ENCODE measurements around the gene GSC2. TPM values are rescaled to one million over a fixed set of nuclear protein-coding genes. Genes with fewer than 3 reads are reported as not detected.

GSC2 gene
- total RNA-seq, 4 donors from 2014 or later, result not detected

- TF ChIP-seq CTCF (IDR thresholded peaks at IDR 0.05; ENCODE audit: low read depth), result no peak
Measured at GRCh38 chr22:19122752-19123492, 27.2 kb downstream of the GSC2 start.

DNA sequence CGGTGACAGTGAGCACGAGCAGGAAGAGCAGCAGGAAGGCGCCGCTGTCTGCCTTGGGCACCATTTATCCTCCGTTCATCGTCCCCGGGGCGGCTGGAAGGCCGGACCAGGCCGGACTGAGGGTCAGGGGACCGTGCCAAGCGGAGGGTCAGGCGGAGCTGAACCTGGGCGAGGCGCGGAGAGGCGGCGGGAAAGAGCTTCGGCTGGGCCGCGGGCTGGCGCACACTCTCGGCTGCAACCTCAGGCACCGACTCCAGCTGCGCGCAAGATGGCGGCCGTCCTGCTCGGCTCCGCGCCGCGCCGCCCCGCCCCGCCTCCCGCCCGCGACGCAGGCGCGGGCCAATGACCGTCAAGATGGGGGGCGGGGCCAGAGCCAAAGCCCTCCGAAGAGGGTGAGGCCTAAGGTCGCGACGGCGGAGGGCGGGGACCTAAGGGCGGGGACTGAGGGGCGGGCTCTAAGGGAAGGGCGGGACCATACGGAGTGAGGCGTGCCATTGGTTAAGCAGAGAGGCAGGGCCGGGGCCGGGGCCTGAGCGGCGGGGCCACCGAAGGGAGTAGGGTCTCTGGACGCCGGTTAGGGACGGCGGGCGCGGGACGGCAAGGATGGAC, 27.8 kb downstream of the GSC2 start, which contains the start of gene DGCR2:
Gene DGCR2, minus strand, starts transcription at position 270 of the 609 bp plus-strand sequence. Its CDS starts 206 bp downstream, at position 64.
- no peak for TF ChIP-seq CTCF (IDR thresholded peaks at IDR 0.05; ENCODE audit: low read depth)

DNA sequence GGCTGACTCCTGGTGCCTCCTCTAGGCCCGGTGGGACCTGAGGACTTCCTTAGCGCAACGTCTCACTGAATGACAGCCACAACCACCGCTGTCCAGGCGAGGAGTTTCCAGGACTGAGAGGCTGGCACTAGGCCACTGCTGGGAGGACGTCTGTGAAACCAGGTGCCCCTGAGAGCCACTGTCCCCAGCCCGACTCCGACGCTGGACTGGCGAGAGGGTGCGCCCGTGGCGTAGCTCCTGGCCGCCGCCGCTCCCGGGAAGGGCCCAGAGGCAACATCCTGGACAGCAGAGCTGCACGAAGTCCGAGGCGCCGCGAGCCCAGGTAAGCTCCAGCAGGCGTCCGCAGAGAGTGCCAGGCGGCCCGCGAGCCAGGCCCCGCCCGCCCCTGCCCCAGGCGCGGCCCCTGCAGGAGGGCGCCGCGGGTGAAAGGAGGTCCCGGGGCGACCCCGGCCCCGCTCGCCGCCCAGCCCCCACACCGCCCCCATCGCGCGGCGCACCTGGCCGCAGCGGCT, 28.4 kb downstream of the GSC2 start:
- TF ChIP-seq CTCF (IDR thresholded peaks at IDR 0.05; ENCODE audit: low read depth), result no peak

DNA sequence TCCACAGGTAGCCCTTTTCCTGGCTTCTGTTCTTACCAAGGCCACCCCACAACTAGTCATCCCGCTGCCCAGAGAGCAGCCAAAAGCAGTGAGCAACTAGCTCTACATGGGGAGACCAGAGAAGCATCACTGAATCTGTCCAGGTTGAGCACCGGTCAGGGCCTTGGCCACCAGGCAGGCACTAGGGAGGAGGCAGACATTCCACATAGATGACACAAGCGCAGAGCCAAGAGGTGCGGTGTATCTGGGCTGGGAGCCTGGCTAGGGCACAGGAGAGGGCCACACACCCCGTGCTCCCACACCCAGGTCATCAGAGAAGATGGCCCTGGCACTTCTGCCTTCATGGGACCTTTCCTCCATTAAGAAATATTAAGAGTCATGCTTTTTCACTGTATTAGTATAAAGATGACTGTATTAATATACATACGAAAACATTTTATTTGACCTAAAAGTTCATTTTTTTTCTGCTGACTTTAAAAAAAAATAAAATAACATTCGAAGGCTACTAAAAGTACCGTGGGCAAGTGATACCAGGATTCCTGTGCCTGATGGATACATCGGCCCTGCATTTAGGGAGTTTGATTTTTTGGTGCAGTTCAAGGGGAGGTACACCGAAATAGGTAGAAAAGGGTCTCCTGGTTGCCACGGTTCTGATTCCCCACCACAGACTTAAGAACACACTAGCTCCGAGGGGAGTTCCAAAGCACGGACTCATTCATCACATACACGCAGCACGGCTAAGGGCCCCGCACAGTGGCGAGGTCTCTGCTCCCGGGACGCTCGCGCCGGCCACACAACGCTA, 29.1 kb downstream of the GSC2 start:
- no peak for TF ChIP-seq CTCF (IDR thresholded peaks at IDR 0.05; ENCODE audit: low read depth)

DNA sequence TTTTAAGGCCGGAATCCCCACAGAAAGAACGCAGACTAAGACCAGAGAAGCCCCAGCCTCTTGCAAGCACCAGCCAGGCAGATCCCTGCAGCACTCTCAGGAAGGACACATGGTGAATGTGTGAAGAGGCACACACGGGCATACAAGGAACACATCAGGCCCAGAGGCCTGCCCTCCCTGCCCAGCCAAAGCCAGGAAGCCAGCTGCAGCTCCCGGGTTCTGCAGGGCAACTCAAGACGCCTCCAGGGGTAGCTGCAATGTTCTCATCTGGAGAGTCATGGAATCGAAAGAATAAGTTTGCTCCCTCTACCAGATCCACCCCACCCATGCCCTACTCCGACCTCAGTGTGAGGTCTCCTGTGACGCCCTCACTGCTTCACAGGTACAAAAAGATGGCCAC, 30.1 kb downstream of the GSC2 start:
- TF ChIP-seq CTCF (IDR thresholded peaks at IDR 0.05; ENCODE audit: low read depth), result no peak

DNA sequence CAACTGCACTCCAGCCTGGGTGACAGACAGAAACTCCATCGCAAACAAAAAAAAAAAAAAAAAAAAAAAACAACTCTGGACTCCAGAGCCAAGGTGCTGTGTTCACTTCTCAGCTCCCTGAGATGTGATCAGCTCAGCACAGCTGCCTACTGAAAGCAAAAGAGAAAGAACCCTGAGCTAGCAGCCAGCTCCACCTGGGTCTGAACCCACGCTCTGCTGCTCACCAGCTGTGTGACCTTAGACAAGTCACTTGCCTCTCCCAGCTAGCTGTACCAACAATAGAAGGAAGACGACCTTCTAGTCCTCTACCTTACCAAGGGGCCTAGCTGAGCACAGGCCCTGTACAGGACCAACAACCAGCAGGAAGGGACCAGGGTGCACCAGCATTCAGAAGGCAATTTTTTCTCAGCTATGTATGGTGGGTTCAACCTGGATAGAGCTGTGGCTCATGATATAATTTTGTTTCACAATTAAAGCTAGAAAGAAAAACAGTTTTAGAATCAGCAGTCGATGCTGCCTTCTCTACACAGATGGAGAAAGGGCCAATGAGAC, 31.7 kb downstream of the GSC2 start:
- no peak for TF ChIP-seq CTCF (IDR thresholded peaks at IDR 0.05; ENCODE audit: low read depth)
